Measurements from ENCODE around the gene C1QTNF7.

C1QTNF7 gene

DNA sequence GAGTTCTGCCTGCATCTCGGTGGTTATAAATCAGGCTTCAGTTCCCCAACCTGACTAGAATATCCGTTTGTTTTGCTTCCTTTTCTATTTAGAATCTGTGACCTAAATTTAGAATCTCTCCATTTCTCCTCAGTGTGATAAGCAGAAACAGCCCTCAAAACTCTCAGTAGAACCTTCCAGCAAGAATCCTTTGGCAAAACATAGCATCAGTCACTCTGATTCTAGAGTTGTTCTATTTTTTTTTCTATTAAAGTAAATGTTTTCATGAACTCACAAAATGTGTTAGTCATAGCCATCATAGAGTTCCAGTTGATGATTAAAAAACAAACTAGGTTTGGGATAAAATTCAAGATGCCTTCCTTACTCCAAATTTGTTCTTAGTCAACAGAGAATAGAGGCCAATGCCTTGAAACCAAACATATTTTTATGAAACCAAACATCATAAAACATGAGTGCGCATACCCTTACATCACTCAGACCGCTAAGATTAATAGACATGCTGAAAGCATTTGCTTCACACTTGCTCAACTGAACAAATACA, 13.2 kb upstream of the C1QTNF7 start:
- DNase-seq (ENCODE audit: low read depth) = no peak

GRCh38 chr4:15416357-15417232, 11.2 kb upstream of the C1QTNF7 start:
- no peak for DNase-seq (ENCODE audit: low read depth)

GRCh38 chr4:15417233-15417660, 10.6 kb upstream of the C1QTNF7 start:
- no peak for DNase-seq (ENCODE audit: low read depth)

- no peak for DNase-seq (ENCODE audit: low read depth)
These were observed 8.9 kb upstream of the C1QTNF7 start for GRCh38 chr4:15418956-15419355.

- no peak for DNase-seq (ENCODE audit: low read depth)
These were observed 7.2 kb upstream of the C1QTNF7 start for GRCh38 chr4:15420642-15421041.

- no peak for DNase-seq (ENCODE audit: low read depth)
These were observed 4.5 kb upstream of the C1QTNF7 start for GRCh38 chr4:15423285-15423711.

DNA sequence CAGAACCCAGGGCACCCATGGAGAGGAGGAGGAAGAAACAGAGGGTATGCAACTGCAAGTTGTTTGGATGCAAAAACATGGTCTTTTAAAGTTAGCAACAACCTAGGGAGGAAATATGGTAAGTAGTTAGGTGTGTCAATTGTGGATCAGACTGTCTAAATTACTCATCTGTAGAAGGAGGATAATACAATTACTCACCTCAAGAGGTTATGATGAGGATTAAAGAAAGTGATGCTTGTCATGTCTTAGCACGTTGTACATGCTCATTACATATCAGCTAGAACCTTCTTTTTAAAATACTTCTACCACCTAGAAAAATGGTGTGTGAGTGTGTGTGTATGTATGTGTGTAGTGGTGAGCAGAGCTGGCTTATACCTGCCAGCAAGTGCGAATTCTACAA, 2.3 kb upstream of the C1QTNF7 start:
- no peak for DNase-seq (ENCODE audit: low read depth)

GRCh38 chr4:15427161-15427560, 672 bp upstream of the C1QTNF7 start:
- no peak for DNase-seq (ENCODE audit: low read depth)

- DNase-seq (ENCODE audit: low read depth) = no peak
These were observed 778 bp downstream of the C1QTNF7 start for GRCh38 chr4:15428611-15429010.

DNA sequence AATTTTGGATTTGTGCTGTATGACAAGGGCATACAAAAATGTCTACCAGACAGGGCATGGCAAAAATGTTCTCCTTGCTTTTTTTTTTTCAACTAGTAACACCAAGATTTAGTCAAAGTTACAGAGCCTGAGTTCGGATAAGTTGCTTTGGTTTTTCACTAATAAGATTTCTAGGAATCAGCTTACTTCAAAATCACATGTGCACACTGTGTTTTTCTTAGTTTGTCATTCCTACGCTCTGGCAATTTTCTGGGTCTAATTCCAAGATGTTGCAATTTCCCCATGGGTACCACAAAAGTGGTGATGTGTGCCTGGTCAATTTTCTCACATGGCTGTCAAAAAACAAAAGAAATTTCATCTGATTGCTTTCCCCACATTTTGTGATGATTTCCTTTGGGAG, 6.3 kb downstream of the C1QTNF7 start:
- peak; percentile 43 for DNase-seq (ENCODE audit: low read depth)

GRCh38 chr4:15434676-15435075, 6.8 kb downstream of the C1QTNF7 start:
- no peak for DNase-seq (ENCODE audit: low read depth)

DNA sequence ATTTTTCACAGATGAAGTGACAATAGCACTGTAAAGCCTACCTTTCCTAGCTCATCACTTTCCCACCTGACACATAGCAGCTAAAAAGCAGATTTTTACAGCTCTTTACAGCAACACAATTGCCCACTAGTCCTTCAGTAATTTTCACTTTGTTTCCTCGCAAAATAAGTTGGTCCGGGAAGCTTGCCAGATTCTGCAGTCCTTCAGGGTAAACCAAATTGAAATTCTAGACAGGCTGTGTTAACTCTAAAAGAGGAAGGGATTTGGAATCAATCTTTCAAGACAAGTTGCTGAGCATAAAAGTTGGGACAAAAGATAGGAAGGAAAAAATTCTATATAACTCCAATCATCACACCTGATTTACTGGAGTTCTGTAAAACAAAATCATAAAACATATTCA, 8.7 kb downstream of the C1QTNF7 start:
- peak; percentile 54 for DNase-seq (ENCODE audit: low read depth)

DNA sequence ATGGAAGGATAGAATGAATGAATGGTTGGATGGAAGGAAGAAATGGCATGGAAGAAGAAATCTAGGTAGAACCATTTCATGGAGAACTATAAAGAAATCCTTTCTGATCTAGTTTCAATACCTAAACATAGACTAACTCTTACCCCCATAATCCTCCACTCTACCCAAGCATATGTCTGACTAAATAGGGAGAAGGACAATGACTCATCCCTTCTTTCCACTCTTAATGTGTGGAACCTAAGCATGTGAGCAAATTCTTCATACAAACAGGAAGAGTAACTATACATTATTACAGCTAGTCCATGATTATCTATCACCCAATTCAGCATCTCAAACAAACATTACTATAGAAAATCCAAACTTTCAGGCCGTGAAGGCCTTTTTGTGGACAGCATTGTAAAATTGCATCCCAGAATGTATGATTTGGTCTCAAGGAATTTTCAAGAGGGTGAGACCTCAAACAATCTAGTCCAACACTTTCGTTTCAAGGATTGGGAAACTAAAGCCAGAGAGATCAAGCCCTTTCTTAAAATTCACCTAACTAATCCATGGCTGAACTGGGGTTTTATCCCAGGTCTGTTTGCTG, 11.2 kb downstream of the C1QTNF7 start:
- no peak for DNase-seq (ENCODE audit: low read depth)

GRCh38 chr4:15443371-15444160, 15.7 kb downstream of the C1QTNF7 start:
- no peak for DNase-seq (ENCODE audit: low read depth)

DNA sequence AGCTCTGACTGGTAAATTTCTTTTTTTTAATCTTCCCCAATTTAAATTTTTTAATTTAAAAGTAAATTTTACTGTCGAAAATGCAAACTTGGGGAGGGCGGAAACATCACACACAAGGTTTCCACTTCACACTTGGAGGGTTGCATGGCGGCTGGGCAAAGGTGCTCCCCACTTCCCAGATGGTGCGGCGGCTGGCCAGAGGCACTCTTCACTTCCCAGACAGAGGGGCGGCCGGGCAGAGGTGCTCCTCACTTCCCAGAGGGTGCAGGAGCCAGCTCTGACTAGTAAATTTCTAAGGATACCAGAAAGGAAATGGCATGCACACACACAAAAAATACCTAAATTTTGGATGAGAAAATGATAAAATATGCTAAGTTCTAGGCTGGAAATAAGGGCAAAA, 16.4 kb downstream of the C1QTNF7 start:
- no peak for DNase-seq (ENCODE audit: low read depth)

DNA sequence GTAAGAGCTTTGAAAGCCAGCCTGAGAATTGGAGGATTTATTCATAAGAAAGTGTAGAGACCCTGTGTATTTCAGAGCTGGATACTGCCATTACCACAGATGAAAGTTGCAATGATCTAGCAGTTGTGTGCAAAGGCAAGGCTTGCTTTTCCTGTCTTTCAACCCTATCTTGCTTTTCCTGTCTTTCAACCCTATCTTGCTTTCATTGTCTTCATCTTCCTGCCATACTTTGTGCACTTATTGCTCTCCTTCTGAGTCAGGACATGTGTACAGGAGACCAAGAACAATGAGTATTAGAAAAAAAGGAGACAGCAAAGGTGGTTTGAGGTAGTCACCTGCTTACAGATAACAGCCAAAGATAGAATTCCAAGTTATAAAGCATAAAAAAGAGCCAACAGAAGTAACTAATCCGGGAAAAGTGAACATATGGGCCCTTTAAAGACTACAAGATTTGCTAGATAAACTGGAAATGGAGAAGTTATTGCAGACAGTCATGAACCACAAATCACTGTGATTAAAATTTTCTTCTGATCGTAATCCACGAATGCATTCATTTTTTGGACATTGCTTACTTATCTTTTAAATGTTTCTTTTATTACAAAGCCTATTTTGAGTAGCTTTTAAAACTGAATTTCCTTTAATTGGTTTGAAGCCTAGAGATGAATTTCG, 17.2 kb downstream of the C1QTNF7 start:
- DNase-seq (ENCODE audit: low read depth) = no peak

DNA sequence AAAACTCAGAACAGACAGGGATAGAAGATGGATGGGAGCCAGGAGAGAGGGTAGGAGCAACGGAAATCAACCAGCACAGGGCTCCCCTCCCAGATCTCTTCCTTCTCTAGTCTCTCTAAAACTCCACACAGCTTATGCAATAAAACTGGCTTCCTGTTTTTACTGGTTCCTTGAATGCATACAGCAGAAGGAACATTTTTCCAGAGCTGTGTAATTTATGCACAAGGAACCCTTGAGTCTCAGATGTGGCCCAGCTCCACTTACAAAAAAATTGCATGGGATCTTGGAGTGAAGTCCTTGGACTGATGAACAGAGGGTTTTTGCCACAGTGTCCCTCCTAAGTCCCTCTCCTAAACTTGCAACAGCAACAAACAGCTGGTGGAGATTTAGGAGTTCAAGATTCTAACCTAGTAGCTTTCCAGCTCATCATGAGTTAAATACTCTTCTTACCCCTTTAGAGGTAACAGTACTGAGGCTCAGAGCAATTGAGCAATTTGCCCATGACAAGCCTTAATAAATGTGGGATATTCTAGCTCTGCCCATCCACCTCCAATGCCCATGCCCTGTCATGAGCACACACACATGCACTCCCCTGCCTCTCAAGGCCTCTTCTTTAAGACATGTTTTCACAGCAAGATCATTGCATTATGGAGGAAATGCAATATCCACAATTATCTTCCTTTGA, 23.5 kb downstream of the C1QTNF7 start:
- peak; percentile 23 for DNase-seq (ENCODE audit: low read depth)

DNA sequence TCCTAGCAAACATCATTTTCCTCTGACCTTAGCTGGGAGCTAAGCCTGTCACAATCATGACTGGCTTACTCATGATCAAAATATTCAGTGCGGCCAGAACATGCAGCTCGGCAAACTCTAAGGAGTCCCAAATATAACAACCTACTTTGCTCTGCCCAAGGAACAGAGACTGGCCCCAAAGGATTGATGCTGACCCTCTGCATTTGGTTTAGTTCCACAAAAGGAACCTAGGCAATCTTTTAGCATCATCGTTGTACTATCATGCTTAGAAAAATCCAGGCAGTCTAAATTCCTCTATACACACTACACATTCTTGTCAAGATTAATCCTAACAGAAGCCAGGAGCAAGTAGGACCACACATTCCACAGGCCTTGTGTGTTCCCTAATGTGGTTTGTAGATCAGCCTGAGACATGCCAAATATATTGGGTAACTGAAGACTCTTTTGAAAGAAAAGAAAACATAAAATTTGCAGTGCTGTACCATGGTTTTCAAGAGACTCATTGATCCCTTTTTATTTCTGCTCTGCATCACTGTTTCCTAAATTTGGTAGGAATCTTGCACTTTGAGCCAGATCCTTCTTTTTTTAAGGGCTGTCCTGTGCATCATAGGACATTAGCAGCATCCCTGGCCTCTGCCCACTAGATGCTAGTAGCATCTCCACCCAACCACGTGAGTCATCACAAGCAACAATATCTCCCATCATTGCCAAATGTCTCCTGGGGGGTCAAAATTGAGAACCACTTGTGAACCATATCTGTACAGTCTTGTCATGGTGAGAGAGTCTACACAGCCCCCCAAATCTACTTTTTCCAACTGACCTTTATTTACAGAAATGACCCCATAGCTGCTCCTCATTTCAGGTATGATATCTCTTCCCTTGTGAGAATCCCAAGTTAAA, 24.3 kb downstream of the C1QTNF7 start:
- peak; percentile 91 for DNase-seq (ENCODE audit: low read depth)

- peak; percentile 91 for DNase-seq (ENCODE audit: low read depth)
These were observed 27.5 kb downstream of the C1QTNF7 start for GRCh38 chr4:15455290-15455689.
